H7 (cell line): ENCODE measurements around the gene FMNL1. TPM values are rescaled to one million over a fixed set of nuclear protein-coding genes. Genes with fewer than 3 reads are reported as not detected.
"Not testable (repeated sequence)": the region's sequence is repeated elsewhere in the genome, so short reads cannot be mapped to it uniquely, and the experiment has no call there.

Source experiments
- DNase-seq: peaks from one replicate; pipeline ENCODE4 v3.0.0; 2012
- H3K27me3 ChIP-seq: 2 replicates; pipeline ENCODE4 v1.6.0; 2011; ENCODE audit warnings: mild to moderate bottlenecking, low read length; ENCODE audit not compliant: control insufficient read depth, insufficient read depth
- H3K36me3 ChIP-seq: replicated peaks from 2 replicates; pipeline ENCODE4 v1.5.1; 2011; ENCODE audit warnings: low read length; ENCODE audit not compliant: control insufficient read depth, insufficient read depth
- H3K4me3 ChIP-seq: 2 replicates; pipeline ENCODE4 v1.5.1; 2011; ENCODE audit warnings: low read depth, mild to moderate bottlenecking, control low read depth, low read length, moderate library complexity; ENCODE audit not compliant: insufficient read depth
- total RNA-seq: library from RNA; depleted of rRNA; stranded (reverse); fragments of >200 nt; shearing (Covaris generic); gene quantifications from 2 replicates; pipeline ENCODE4 v1.2.3, GENCODE V29; 2014

Gene FMNL1
- total RNA-seq, 1 experiment from 2014 or later = 1.7 TPM

DNA sequence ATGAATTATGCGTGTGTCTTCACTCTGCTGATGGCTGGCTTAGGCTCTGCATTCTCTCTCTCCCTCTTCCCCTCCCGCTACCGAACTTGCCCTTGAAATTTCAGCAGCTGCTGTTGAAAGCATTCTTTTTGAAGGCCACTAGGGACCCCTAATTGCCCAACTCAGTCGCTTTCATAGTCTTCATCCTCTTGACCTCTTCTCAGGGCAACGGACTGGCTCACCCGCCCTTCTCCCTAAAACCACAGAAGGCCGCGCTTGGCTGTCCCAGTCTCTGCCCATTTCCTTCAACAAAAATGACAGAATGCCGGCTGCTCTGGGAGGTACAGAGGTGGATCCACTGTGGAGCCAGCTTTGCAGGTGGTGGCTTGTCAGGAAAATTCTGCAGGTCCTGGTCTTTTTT lies 21.0 kb upstream of the FMNL1 start:
- Histone ChIP-seq H3K36me3 (no peaks in the 10 kb centered on the region), H3K27me3 (no peaks in the 10 kb centered on the region), H3K4me3 (no peak overlapping the region)
- no peak for DNase-seq

DNA sequence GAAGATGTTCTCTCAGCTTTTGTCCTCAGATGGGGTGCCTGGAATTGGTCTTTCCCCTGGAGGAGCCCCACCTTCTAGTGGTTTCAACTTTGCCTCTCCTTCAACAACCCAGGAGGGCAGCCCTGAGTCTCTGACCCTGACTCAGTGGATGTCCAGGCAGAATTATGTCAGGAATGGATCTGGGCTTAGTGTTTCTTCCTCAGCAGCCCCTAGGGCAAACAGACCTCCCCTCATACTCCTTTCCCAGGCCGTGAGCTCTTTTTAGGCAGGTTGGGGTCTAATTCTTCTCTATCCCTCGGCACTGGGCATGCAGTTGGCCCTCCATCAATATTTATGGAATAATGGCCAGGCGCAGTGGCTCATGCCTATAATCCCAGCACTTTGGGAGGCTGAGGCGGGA lies 20.2 kb upstream of the FMNL1 start:
- Histone ChIP-seq H3K36me3 (no peaks in the 10 kb centered on the region), H3K4me3 (no peak overlapping the region), H3K27me3 (no peaks in the 10 kb centered on the region)
- no peak for DNase-seq

DNA sequence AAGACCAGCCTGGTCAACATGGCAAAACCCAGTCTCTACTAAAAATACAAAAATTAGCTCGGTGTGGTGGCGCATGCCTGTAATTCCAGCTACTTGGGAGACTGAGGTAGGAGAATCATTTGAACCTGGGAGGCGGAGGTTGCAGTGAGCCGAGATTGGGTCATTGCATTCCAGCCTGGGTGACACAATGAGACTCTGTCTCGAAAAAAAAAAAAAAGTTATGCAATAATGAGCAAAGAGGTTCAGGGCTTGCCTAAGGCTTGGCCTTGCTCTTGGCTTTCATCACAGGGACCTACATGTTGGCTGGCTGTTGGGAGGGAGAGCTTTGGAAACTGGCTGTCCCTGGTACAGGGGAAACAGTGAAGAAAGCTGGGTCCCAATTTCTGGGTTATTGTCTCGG lies 19.8 kb upstream of the FMNL1 start:
- DNase-seq, H3K27me3 ChIP-seq, H3K4me3 ChIP-seq, H3K36me3 ChIP-seq: not testable (repeated sequence)

DNA sequence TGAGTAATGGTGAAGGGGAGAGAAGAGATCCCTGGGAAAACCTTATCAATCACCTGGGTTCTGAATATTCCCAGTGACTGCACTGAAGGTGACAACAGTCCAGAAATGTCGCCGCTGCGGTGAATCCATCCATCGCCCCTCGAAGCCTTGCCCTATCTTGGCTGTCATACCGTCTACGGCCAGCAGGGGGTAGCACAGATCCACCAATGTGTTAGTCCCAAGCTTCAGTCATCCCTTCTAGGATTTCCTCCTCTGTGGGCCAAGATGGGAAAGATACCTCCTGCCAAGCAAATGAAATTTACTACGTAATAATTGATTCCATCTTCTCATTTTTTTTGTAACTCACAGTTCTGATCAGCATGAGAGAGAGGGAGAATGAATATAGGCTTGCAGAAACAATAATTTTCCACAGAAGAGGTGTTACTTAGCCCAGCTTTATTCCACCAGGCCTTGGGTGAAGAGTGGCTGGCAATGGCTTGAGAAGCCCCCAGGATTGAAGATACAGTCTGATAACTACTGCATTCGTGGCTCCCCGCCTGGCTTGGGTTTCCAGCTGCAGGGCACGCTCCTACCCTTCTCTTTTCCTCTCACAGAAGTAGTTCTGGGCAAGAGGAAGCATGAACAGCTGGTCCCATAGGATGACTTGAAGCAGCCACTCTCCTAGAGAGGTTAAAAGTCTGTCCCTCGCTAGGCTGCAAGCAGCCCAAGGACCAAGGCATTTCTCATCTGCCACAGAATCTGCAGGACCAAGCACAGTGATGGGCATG lies 2.6 kb upstream of the FMNL1 start:
- Histone ChIP-seq H3K36me3 (no peaks in the 10 kb centered on the region), H3K27me3 (peaks cover 43% of the 10 kb centered on the region), H3K4me3 (no peak overlapping the region)
- peak; percentile 89 for DNase-seq

DNA sequence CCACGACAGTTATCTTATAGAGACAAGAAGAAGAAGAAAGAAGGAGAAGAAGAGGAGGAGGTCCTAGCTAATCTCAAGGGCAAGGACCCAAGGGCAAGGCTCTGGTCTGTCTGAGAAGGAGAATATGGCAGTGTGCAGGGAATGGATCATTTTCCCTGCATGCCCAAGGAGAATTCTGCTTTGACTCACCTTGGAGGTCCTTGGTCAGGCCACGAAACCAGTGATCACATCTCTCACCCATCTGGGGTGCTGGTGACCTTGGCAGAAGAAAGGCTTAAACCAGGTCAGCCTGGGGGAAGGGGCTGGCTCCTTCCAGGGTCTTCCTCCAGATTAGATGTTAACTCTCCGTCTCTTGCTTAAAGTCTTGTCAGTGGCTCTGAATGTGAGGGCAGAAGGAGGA lies 1.6 kb upstream of the FMNL1 start:
- DNase-seq = peak; percentile 18
- Histone ChIP-seq H3K36me3 (no peaks in the 10 kb centered on the region), H3K4me3 (no peak overlapping the region), H3K27me3 (peaks cover 43% of the 10 kb centered on the region)

DNA sequence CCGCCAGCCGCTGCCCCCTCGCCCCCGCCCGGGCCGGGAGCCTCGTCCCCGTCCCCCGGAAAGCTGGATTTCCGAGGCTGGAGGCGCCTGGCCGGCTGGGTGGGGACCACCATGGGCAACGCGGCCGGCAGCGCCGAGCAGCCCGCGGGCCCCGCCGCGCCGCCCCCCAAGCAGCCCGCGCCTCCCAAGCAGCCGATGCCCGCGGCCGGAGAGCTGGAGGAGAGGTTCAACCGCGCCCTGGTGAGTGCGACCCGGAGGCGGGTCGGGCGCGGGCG lies 266 bp downstream of the FMNL1 start:
- Histone ChIP-seq H3K27me3 (peaks cover 43% of the 10 kb centered on the region), H3K36me3 (no peaks in the 10 kb centered on the region), H3K4me3 (peak overlapping the region; percentile 50)
- no peak for DNase-seq

DNA sequence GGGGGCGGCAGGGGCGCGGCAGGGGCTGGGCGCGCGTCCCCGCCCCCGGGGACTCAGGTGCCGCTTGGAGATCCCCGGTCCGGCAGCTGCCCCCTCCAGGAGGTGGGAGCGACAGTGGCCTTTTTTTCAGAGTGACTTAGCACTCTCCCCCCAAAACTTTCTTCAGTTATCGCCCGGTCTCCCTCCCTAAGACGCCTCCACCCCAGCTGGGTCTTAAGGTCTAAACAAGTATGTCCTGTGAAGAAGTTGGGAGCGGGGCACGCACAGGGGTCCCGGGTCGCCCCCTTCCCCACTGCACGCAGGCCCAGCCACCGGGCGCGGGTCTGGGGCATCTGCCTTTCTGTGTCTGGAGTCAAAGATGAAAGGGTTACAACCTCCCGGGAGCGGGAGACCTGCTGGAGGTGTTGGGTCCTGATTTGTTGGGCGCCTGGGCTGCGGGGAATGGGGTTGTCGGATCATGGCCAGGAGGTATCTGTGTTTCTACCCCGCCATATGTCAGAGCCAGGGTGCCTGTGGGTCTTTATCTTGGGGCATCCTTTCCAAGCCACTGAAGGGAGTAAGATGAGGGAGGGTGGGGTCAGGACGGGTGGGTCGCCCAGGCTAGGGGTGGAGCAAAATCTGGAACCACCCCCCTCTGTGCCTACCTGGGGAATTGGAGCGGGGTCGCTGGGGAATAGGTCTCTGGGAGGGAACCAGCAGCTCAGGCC lies 757 bp downstream of the FMNL1 start:
- no peak for DNase-seq
- peak overlapping the region; percentile 50 for H3K4me3 ChIP-seq
- no peaks in the 10 kb centered on the region for H3K36me3 ChIP-seq
- peaks cover 43% of the 10 kb centered on the region for H3K27me3 ChIP-seq

DNA sequence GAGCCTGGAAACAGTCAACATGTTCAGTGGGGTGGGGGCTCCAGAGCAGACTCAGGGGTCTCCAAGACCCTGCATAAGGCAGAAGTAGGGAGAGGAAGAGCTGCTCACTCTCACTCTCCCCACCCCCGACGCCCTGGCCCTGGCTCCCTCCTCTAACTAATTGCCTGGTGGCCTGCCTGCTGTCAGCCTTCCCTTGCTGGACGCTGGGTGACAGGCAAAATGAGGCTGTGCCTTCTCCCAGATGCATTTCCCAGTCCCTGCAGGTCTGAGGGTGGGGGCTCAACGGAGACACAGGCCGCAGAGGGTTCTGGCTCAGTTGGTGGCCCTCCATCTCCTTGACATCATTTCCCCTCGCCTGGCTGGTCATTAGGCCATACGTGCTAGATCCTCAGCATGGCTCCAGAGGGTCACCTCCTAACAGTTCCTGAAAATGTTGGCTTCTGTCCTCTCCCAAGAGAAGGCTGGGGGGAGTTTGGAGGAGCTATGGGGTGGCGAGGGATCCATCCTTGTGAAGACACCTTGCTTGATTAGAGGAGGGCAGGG lies 1.4 kb downstream of the FMNL1 start:
- Histone ChIP-seq H3K4me3 (peak overlapping the region; percentile 50; the same call in 1 of the 2 replicates), H3K36me3 (no peaks in the 10 kb centered on the region), H3K27me3 (peaks cover 43% of the 10 kb centered on the region)
- no peak for DNase-seq

DNA sequence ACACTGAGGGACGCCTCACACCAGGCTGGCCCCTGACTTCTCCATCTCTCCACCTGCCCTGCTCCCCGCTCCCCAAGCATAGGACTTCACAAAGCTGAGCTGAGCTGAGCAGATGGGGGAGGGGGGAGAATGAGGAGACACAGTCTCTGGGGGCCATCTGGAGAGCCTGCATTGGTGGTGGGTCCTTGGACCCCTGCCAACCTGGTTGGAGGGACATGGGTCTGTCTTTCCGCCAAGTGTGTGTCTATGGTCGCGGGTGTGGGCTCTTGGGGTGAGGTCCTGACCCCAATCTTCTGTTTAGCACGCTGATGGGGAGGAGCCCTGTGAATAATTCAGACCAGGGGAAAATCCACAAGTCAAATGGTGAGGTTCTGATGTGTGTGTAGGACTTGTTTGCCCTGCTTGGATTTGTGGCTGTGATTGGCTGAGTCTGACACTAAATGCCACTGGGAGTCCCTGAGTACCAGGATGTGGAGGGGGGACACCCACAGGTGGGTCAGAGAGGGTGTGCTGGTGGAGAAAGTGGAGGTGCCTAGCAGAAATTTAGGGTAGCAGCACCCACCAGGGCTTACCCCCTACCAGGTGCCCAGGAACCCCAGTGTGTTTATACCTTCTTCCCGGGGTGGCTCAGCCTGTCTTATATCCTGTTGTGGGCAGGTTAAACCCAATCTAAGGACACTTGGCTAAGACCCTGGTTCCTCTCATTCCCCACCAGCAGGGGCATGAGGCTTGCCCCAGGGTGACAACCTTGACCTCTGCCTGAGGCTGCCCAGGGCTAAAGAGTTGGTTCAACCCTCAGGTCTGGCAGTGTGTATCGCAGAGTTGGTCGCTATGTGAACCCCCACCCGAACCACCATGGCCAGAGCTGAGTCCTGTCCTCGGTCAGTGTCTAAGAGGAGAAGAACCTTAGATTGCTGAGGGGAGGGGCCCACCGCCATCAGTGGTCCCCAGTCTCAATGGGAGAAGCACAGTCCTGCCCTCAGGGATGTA lies 2.1 kb downstream of the FMNL1 start:
- DNase-seq = peak; percentile 42
- H3K27me3 ChIP-seq = peaks cover 43% of the 10 kb centered on the region
- no peaks in the 10 kb centered on the region for H3K36me3 ChIP-seq
- H3K4me3 ChIP-seq = no peak overlapping the region

DNA sequence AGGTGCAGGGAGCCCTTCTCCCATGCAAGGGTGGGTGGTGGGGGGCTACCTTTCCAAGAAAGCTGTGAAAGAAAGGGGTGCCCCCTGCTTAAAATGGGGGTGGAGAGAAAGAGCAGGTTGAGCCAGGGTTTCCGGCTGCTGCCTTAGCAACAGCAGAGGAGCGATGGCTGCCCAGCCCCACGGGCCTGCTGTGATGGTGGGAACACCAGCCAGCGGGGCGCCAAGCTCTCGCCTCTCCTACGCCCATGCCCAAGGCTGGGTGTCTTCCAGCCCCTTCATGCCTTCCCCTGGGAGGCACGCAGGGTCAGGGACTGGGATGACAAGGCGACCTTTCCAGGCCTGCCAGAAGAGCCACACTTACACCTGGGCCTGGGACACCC lies 3.0 kb downstream of the FMNL1 start:
- Histone ChIP-seq H3K4me3 (no peak overlapping the region), H3K36me3 (no peaks in the 10 kb centered on the region), H3K27me3 (peaks cover 40% of the 10 kb centered on the region)
- peak; percentile 47 for DNase-seq

DNA sequence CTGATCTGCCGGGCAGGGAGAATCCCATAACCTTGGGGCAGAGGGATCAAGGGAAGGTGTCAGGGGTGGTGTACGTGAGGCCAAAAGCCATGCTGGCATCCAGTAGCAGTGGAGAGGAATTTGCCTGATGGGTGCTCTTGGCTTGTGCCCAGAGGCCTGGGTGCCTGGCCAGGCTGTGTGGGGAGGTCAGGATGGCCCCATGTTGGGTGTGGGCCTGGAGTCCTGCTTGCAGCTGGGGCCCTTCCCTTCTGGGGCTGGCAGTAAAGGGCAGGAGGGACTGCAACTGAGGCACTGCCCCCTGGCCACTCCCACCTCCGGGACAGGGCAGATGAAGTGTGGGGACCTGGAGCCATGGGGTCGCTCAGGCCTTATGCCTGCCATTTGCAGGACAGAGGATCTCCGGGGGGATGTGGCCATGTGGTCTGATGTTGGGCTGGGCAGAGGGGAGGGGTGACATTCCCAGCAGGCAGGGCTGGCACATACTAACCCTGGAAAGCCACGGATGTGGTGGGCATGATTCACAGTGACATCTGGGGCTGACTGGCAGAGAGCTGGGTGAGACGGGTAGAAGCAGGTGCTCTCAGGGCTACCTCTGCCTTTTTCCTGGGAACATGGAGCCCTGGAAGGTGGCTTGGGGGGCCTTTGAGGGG lies 3.5 kb downstream of the FMNL1 start:
- peak; percentile 50 for DNase-seq
- Histone ChIP-seq H3K4me3 (no peak overlapping the region), H3K36me3 (no peaks in the 10 kb centered on the region), H3K27me3 (peaks cover 35% of the 10 kb centered on the region)

DNA sequence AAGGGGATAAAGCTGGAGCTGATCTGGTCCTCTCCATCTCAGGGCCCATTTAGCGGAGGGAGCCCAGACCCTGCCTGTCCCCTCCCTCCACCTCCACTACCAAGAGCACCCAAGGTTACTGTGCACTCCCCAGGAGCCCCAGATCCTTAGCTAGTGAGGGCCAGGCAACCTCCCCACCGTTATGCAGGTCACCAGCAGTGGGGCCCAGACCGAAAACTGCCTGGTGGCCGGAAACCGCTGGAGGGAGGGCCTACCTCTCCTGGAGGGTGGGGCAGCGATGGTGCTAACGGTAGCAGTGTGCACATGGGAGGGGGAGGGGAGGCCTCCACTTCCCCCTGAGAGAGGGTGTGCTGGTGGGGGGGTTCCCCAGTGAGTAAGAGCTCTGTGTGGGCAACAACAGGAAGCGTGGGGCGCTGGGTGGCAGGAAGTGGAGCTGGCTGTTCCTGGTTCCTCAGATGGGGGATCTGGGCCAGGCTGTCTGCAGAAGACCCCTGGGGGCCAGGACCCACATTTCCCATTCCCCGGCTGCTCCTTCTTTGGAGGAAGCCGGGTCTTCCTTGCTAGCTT lies 4.4 kb downstream of the FMNL1 start:
- peak; percentile 57 for DNase-seq
- no peaks in the 10 kb centered on the region for H3K36me3 ChIP-seq
- H3K27me3 ChIP-seq = peaks cover 26% of the 10 kb centered on the region
- H3K4me3 ChIP-seq = no peak overlapping the region

DNA sequence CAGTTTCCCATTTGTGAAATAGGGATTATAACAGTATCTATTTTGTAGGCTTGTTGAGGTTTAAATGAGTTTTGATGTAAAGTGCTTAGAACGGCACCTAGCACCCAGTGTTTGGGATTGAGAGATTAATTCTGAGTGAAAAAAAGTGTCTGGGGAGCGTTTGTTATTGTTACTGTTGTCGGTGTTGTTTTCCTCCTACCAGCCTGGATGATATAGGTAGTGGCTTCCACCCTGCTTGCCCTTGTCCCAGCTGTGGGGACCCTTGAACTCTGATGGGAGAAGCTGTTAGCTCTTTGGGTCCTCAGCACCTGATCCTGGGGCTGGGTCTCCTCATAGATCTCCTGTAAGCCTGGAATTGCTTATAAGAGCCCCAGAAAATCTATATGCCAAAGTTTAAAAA lies 4.9 kb downstream of the FMNL1 start:
- peaks cover 22% of the 10 kb centered on the region for H3K27me3 ChIP-seq
- peak; percentile 14 for DNase-seq
- H3K36me3 ChIP-seq = no peaks in the 10 kb centered on the region
- H3K4me3 ChIP-seq = no peak overlapping the region
